NCI-H2081 (cell line): ENCODE results near the gene VAX1.

ENCODE experiments used
- DNase-seq, 2 experiments: peaks; one replicate each; lab custom pipeline; 2025; lab: John Stamatoyannopoulos, UW

The VAX1 gene

DNA sequence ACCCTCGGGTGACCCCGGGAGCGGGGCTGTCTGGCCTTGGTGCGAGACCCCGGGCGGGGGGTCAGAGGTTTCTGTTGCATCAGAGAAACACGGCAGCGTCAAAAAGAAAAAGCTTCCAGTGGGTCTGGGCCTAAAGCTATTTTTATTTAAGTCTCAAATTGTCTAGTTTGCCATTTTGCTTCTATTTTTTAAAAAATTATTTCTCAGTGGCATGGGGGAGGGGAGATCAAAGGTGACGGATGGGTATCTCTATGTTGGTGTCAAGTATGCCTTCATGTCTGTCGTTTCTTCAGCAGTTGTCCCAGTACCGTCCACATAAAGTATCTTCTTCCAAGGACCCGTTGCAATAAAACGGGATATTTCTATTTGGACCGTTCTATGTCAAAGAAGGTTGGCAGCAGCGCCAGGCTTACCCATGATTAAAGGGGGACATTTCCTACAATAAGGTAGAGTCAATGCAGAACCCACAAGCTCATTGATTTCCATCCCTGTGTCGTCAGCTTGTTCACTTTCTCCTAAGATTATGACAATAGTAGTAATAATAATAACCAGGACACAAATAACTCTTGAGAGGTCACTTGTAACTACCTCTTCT lies 26.0 kb upstream of the VAX1 start:
- DNase-seq, result no peak

DNA sequence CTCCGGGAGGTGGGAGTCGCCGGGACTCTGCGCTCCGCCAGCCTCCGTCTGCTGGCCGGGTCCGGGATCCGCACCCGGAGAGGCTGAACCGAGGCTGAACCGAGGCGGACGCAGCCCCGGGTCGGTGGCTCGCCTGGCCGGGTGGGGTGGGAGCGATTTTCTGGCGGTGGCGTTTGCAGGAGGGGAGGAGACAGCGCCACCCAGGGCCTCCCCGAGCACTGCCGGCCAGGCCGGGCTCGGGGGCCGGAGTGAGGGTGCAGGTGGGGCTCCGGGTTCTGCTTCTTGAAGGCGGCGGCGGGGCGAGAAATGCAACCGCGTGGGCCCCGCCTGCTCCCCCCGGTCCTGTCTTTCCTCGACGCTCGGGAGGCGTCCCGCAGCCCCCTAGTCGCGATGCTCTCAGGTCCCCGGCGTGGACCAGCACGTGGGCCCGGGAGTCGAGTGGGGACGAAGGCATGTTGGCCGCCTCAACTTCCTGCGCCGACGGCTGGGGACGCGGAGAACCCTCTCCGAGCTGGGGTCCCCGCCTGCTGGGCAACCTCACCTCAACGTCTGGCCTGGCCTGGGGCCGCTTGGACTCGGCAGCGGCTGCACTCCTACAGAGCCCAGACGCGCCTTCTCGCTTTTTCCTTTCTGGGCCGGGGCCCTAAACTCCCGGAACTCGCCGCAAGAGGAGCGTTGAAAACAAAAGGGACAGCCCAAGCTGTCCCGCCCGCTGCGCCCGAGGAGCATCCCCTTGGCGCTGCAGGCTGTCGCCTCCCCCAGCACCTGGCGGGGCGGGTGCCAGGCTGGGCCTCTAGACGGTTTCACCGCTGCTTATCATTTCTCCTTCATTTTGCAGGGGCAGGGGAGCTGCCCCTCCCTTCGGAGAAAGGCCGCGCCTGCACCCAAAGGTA lies 25.2 kb upstream of the VAX1 start:
- no peak for DNase-seq

DNA sequence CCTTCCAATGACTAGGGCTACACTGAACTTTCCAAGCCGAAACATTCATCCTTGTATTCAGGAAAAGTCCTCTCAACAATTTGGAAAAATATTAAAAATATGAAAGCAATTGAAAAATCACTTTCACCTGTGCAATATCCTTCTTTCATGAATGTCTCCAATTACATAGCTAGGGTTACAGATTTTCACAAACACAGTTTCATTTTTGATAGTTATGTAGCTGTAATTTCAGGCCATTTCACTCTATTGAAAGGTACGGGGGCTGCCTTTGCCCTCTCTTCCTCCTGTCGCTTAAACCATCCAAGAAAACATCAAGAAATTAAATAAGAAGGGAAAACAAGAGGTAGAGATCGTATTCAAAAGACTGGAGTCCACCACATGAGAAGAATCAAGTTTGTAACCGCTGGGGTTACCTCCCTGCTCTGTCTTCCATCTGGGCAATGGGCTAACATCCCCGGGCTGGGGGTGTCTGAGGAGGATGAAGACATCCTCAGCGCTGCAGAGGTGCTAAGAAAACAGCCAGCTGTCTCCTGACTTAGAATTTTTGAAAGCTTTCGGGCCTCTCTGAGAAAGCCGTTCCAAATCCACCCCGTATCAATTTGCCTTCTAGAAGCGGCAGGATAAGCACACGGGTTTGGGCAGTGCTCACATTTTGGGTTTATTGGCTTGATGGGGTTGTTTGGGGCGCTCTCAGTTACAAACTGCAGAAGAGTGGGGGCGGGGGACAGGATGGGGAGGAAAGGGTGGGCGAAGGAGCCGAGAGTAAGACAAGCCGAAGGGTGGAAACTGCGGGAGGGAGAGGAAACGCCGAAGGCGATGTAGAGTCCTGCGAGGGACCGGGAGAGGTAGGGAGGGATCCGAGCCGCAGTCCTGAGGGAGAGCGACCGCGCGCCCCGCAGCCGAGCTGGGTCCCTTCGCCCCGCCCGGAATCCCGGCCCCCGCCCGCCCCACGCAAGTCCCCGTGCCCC lies 24.3 kb upstream of the VAX1 start:
- DNase-seq, result no peak

DNA sequence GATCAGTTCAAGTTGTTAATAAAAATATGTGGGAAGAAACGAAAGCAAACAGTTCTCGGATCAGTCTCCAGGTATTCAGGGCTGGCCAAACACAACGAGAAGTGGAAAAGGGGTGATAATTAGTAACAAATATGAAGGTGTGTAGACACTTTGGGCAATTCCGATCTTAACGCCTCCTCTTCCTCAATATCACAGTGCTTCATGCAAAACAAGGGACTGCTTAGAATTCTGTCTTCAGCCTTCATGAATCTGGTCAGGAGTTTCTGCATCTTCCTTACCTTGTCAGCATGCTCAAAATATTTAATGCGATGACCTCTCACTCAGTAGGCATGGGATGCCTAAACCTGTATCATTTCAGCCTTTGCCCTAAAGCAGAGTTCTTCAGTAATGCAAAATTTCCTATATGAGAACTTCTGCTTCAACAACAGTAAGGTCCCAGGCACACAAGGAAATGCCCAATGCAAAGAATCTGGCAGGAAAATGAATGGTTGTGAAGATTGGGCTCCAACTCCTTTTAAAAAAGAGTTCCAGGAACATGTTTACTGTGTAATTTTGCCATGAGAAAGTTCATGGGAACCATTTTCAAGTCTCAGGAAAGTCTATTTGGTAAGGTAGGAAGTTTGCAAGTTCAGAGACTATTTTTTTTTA lies 23.4 kb upstream of the VAX1 start:
- no peak for DNase-seq

DNA sequence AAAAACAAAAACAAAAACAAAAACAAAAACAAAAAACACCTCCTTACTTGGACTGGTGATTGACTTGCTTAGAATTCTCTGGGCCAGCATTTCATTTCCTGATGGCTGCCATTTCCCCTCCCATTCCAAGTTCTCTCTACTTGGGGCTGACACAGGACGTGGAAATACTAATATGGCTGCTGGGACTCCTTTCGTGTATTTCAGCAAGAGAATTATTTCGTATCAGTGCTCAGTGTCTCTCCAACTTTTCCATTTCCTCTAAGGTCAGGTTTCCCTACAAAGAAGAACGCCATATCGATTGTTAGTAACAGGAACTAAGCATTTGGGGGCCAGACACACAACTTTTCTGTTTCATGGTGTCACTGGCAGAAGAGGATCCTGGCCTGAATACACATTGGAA lies 22.5 kb upstream of the VAX1 start:
- no peak for DNase-seq

DNA sequence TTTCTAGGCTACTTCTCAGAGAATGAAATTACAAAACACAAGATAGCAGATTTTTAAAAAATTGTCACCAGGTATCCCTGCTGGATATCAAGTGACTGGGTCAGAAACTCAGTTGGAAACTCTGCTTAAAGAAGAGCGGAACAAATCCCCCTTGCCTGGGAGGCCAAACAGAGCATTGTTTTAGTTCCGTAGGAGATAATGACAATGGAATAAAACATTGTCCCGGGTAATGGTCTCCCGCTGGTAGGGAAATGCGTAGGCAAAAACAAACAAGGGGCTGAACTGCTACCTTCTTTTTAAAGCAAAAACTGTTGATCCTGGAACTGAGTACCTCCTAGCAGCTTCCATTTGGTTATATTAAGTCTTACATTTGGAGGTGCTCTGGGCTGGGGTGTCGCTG lies 21.3 kb upstream of the VAX1 start:
- DNase-seq, result peak in 1 of 2 experiments; percentile 31

DNA sequence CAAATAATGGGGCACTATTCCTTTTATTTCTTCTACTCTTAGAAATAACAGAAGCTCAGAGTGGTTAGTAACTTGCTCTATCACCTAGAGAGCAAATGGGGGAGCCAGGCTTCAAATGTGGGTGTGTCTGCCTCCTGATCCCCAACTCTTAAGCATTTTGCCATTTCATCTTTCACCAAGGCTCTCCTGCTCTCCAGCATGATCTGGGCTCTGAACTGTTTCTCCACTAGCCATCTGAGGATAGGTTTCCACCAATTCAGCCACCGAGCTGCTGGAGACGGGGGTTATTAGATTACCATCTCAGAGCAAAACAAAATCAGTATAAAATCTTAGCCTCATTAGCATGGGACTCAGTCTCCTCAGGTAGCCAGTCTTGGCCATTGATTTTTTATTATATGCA lies 20.2 kb upstream of the VAX1 start:
- no peak for DNase-seq

DNA sequence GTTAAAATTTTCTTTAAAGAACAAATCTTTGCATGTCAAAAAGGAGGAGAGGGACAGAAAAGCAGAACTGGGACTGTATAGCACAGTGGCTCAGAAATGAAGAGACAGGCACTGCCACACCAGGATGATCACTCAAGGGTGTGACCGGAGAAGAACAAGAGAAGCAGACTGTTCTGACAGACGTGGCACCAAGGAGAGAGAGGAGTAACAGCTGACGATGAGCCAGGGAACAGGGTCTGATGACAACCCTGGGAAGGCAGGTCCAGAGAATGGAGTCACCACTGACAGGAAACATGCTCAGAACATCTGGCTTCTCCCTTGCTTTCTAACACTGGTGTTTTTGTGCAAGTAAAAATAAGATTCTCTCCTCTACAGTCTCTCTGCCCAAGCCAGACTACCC lies 14.6 kb upstream of the VAX1 start:
- no peak for DNase-seq

DNA sequence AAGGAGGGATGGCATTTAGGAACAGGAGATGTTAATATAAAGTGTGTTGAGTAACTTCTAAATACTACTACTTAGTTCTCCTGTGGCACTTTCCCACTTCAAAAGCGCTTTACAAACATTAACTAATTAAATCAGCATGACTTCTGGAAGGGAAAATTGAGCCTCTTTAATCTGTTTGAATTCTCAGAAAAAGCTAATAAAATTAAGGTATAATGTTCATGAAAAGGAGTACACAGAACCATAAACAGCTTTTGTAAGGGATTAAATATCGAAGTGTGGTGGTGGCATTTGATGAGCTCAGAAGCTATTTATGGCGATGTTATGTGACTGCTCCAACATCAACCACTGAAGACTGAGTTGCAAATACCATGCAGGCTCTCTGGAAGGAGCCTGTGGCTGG lies 10.2 kb upstream of the VAX1 start:
- no peak for DNase-seq

DNA sequence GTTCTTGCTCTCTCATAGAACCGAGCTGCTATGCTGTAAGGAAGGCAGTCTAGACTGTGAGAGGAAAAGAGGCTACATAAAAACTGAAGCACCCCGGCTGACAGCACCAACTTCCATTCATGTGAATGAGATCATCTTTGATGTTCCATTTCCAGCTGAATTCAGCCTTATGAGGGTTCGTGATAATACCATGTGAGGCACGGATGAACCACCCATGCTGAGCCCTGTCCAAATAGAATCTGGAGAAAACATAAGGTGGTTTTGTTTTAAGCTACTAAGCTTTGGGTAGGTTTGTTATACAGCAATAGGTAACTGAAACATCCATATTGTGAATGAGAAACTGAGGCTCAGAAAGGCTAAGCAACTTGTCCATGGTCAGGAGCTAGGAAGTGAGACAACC lies 6.9 kb upstream of the VAX1 start:
- DNase-seq, result no peak

DNA sequence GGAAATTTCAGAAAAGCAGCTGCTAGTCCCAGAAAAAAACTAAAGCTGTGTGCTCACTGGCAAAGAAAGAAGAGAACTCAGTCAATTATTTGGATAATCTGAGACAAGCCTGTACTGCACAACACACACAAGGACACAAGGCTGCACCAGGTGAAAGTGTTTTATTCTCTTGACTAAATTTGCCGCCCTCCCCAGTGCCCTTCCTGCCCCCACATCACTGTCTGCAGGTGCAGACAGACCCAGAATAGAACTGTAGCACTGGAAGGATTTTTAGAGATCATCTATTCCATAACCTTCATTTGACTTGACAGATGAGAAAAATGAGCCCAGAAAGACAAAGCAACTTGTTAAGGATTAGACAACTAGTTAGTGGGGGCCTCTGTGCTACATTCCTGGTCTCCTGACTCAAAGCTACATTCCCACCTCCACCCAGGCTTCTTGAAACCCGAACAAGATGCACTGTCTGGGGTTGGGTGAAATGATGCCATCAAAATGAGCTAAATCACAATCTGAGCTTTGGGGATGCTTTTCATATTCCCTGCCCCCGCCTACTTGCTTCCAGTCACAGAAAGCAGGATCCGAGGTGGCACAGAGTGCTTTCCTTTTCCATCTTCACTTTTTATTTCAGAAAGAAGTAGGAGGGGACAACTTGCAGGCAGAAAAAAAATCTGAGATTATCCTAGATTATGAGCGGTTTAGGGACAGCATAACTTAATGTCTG lies 5.2 kb upstream of the VAX1 start:
- no peak for DNase-seq

DNA sequence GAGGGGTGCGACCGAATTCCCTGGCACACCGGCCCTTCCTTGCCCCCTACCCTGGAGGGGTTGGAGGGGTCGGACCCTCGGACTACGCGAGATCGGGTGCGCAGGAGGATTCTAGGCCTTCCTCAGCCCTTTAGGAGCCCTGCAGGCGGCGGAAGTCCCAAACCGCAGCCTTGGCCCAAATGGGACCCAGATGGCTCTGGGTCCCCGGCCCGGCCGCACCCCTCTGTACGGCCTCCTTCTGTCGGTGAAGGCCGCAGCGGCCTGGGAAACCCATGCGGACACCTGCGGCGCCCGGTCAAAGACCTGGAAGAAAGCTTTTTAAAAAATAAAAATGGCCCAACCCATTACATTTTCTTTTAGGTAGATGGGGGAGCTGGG lies 2.4 kb upstream of the VAX1 start:
- DNase-seq, result no peak

DNA sequence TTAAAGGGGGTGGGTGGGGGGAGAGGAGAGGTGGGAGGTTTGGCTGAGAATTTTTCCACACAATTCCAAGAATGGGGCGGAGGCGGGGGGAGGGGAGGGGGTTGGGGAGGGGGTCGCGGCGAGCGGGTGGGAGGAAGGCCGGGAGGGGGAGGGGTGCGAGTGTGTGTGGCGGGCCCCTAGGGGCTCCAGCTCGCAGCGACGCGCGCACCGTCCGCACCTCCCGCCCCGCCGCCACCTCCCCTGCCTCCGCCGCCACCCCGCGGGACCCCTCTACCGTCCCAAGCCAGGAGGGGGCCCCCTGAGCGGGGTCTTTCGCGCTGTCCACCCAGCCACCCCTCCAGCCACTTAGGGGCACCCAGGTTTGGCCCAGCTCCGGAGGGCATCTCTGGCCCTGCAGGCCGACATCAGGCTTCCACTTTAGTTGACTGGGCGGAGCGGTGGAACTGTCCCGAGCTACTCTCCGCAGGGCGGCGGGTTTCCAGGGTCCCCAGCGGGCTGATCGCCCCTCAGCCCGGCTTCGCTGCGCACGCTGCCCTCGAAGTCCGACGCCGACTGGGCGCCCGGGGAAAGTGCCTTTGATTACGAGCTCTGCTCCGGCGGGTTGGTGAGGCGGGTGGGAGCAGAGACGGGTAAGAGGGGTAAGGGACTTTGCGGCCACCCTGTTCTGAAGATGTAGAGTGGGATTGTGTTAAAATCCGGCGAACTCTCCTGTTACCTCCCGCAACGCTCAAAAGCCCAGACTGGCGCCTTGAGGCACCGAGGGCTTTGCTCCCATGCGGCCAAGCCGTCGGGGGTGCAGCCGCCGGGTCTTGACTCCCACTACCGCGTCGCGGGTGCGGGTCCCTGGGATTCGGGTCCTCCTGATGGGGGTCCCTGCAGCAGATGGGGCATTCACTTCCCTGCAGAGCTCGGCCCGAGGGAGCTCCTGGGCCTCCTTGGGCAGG lies 1.8 kb upstream of the VAX1 start:
- DNase-seq, result no peak

DNA sequence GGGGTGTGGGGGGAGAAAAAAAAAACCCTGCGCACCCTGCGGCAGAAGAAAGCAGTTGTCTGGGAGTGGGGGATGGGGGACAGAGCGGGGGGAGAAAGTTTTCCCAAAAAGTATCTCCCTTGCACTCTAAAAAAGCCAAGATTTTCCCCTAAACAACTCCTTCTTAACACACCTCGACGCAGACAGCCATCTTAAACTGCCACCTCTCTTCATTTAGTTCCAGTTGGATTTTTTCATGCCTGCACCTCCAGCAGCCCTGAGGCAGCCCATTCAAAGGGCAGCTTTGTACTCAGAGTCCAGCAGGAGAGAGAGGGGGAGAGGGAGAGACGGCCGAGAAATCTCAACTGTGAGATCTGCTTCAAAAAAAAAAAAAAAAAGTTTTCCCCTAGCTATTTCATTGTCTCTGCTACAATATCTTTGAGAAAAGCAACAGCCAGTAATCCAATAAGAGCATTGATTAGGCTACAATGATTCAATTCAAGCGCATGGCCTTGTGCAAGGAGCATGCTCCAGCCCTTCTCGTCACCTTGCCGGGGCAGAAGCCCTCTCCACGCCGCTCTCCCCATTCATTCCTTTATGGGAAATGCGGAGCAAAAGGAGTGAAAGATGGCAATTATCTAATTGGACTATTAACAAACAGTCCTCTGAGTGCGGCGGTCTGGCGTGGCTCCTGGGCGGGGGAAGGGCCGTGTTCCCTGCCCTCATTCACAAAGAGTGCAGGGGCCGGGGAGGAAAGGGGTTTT lies 939 bp upstream of the VAX1 start:
- no peak for DNase-seq

DNA sequence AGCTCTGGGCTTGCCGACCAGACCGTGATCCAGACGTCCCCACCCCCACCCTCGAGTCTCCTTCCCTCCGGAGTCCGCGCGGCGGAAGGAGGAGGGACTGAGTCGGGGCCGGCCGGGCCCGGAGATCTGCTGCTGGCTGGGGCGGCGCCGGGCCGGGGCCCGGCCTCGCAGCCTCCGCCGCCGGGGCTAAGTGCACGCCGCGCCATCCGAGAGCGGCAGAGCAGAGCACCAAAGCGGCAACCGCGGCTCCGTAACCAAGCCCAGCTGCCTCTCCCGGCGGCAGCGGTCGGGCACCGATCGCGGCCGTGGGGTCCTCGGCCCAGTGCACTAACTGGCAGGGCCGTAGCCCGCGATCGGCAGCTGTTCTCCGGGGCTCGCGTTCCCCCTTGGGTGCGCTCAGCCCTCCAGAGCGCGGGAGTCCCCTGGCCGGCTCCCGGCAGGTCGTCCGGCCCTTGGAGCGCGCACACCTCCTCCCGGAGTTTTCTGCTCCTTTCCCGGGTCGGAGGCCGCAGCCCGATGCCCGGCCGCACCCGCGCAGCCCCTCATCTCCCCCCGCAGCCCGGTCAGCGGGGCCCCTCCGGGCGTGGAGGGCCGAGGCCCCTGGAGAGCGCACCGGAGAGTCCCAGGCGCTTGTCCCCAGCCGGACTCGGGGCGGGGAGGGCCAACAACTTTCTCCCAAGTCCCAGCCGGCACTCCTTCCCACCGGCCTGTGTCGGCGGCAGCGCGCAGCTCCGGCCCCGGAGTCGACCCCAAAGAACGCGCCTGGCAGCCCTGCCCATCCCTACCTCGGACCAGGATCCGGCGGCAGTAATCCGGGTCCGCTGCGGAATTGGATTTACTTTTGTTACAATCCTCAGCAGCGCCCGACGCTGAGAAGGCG lies 799 bp downstream of the VAX1 start:
- DNase-seq, result peak in 1 of 2 experiments; percentile 42

DNA sequence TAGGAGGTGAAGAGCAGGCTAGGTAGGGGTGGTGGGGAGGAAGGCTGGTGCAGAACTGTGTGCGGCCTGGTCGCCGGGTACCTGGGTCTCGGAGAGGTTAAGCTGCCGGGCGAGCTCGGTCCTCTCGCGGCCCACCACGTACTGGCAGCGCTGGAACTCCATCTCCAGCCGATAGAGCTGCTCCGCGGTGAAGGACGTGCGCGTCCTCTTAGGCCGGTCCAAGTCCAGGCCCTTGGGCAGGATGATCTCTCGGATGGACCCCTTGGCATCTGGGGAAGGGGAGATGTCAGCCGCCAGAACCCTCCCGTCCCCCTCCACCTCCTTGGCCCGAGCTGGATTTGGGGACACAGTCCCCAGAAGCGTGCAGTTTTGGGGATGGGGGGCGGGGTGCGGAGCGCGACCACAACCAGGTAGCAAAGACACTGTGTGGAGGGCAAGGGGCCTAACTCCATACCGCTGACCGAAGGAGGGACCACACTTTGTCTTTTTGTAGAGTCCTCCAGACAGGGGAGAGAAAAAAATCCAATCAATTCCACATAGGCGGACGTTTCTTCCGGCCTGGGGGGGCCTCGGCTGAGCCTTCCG lies 1.6 kb downstream of the VAX1 start:
- DNase-seq, result no peak

DNA sequence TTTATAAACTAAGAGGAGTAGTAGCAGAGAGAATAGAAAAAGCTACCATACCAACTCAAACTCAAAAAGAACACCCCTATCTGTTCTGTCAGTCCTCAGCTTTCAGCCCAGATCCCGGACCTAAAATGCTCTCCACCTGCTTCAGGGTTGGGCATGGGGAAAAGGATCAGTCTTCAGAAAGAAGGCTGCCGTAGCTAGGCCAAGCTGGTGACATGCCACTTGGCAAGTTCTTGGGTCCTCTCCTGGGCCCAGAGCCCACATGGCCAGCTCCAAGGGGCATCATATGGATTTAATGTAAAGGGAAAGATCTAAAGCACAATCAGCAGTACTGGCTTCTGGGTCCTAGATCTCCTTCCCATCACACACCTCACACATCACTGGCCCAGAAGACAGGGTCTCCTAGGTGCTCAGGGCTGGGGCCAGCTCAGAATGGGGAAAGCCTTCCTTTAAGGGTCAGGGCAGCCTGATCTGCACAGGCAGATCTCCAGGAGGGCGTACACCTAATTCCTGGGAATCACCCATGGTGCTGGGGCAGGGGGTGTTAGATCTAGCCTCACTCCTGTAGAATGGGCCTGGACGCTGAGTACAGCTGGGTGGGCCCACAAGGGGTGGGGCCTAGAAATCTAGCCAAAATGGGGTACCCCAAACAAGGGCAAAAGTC lies 2.5 kb downstream of the VAX1 start:
- DNase-seq, result no peak

DNA sequence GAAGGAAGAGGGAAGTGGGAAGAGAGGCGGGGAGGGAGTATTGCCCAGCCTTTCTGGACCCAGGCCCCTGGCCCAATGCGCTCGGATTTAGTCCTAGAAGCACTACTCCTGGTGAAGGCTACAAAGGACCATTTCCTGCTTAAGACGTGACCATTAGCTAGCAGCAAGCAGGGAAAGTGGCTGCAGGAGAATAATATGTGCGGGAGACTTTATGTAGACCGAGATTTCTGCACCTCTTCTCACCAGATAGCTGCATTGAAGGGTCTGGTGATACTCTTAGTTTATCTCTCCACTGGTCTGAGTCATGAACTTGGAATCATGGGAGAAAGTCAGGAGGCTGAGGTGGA lies 3.1 kb downstream of the VAX1 start:
- DNase-seq, result no peak
